ENCODE results near the gene RPS6KA3.

- TF ChIP-seq ISL1 (CRISPR knock-in tag; IDR thresholded peaks at IDR 0.05) (no peak), TOX (CRISPR knock-in tag; IDR thresholded peaks at IDR 0.05; ENCODE audit: borderline replicate concordance) (no peak), CREB5 (CRISPR knock-in tag; IDR thresholded peaks at IDR 0.05; ENCODE audit: low read depth) (no peak), PATZ1 (CRISPR knock-in tag; IDR thresholded peaks at IDR 0.05; ENCODE audit: borderline replicate concordance) (no peak), POU6F1 (CRISPR knock-in tag; IDR thresholded peaks at IDR 0.05; ENCODE audit: borderline replicate concordance, low read depth) (no peak), ZNF565 (CRISPR knock-in tag; conservative IDR thresholded peaks at IDR 0.05; ENCODE audit: low read depth) (no peak), RARB (CRISPR knock-in tag; IDR thresholded peaks at IDR 0.05) (no peak), ESRRG (CRISPR knock-in tag; IDR thresholded peaks at IDR 0.05) (no peak), SNAI2 (CRISPR knock-in tag; IDR thresholded peaks at IDR 0.05) (no peak), PPARA (CRISPR knock-in tag; IDR thresholded peaks at IDR 0.05; ENCODE audit: borderline replicate concordance) (no peak)
Observed at GRCh38 chrX:20266810-20267606, at the start of gene RPS6KA3.
